CD4-positive, alpha-beta T cell (primary cell): Measurements from ENCODE around the gene SUPT6H. TPM values are rescaled to one million over a fixed set of nuclear protein-coding genes. Genes with fewer than 3 reads are reported as not detected.

ENCODE experiments used
- ATAC-seq: fragments of 200-7000 bp; cut with Tn5 transposase; one replicate; pipeline ENCODE4 v1.10.0; 2022; ENCODE audit warnings: mild to moderate bottlenecking; ENCODE audit not compliant: poor library complexity
- CTCF ChIA-PET: fragments of 350-600 bp; sonication (Branson Sonifier 250); formaldehyde crosslinking; loops from one replicate; lab custom pipeline; 2021; ENCODE audit warnings: antibody characterized with exemption, inconsistent platforms; lab: Charles Lee
- POLR2A ChIA-PET: fragments of 350-600 bp; sonication (Branson Sonifier 250); formaldehyde crosslinking; loops from one replicate; lab custom pipeline; 2021; ENCODE audit warnings: antibody characterized with exemption, inconsistent platforms; lab: Charles Lee
- DNase-seq, 14 experiments: peaks; one replicate each; pipeline ENCODE4 v3.0.0-alpha.2; 2013 to 2020; ENCODE audit warnings: mixed read lengths in 2 of 14
- H3K27ac ChIP-seq, 2 donors: one replicate each; pipeline versions ENCODE4 v1.5.1 to v1.7.0; 2013; ENCODE audit warnings: low read length in 2 of 2, low read depth in 1 of 2, mild to moderate bottlenecking in 1 of 2
- H3K27me3 ChIP-seq, 2 experiments: 1 replicate in 1 of 2; 2 replicates in 1 of 2; pipeline versions ENCODE4 v1.6.1 to v1.7.0; 2013; ENCODE audit warnings: low read length in 2 of 2, control low read depth in 1 of 2, mild to moderate bottlenecking in 1 of 2, moderate library complexity in 1 of 2; ENCODE audit not compliant: insufficient read depth in 2 of 2, control insufficient read depth in 1 of 2
- H3K36me3 ChIP-seq: one replicate; pipeline ENCODE4 v1.6.1; 2013; ENCODE audit warnings: low read length, control low read depth; ENCODE audit not compliant: insufficient read depth
- H3K4me1 ChIP-seq: one replicate; pipeline ENCODE4 v1.6.1; 2013; ENCODE audit warnings: low read length, control low read depth; ENCODE audit not compliant: insufficient read depth
- H3K4me3 ChIP-seq: one replicate; pipeline ENCODE4 v1.5.1; 2013; ENCODE audit warnings: mild to moderate bottlenecking, low read length, moderate library complexity
- H3K9me3 ChIP-seq, 2 experiments: 1 replicate in 1 of 2; 2 replicates in 1 of 2; pipeline versions ENCODE4 v1.6.1 to v1.7.0; 2013; ENCODE audit warnings: low read length in 2 of 2, mild to moderate bottlenecking in 2 of 2, control low read depth in 1 of 2, moderate library complexity in 1 of 2; ENCODE audit not compliant: control insufficient read depth in 1 of 2, insufficient read depth in 1 of 2
- H3K27ac Mint-ChIP-seq: one replicate; pipeline ENCODE4 v1.8.0; 2020; ENCODE audit warnings: mixed read lengths
- H3K27me3 Mint-ChIP-seq: one replicate; pipeline ENCODE4 v1.8.0; 2021; ENCODE audit warnings: mixed read lengths
- H3K36me3 Mint-ChIP-seq: one replicate; pipeline ENCODE4 v1.8.0; 2021; ENCODE audit warnings: low read depth, mixed read lengths
- H3K4me1 Mint-ChIP-seq: one replicate; pipeline ENCODE4 v1.8.0; 2021; ENCODE audit warnings: low read depth, mixed read lengths
- H3K4me3 Mint-ChIP-seq: one replicate; pipeline ENCODE4 v1.8.0; 2020; ENCODE audit warnings: mild to moderate bottlenecking, mixed read lengths
- H3K9me3 Mint-ChIP-seq: one replicate; pipeline ENCODE4 v1.8.0; 2020; ENCODE audit warnings: mixed read lengths
- CTCF ChIP-seq: fragments of 200-600 bp; IDR thresholded peaks from one replicate; pipeline ENCODE4 v1.8.0; 2022; ENCODE audit warnings: antibody characterized with exemption, mild to moderate bottlenecking
- intact Hi-C, 2 experiments: fragments of 100-400 bp; cut with DNase I in 1 of 2; cut with micrococcal nuclease in 1 of 2; formaldehyde crosslinking; loops; one replicate each; pipeline versions ENCODE4 v1.15.1 to v1.9.0; 2023 to 2025; cut with DNase I, micrococcal nuclease
- total RNA-seq, 174 experiments: library from RNA in 2 of 174; stranded (reverse) in 2 of 174; gene quantifications; one replicate each; pipeline ENCODE4 v1.2.3 and lab custom pipeline; 2021 to 2026

SUPT6H gene
- total RNA-seq, 2 experiments from 2014 or later: 149 to 151 TPM

- peaks cover 94% of the 10 kb centered on the region for H3K36me3 Mint-ChIP-seq
- H3K4me3 Mint-ChIP-seq: no peak overlapping the region
- Histone ChIP-seq H3K4me1 (no peaks in the 10 kb centered on the region), H3K36me3 (peaks cover 83% of the 10 kb centered on the region), H3K27ac (no peak overlapping the region), H3K9me3 (no peaks in the 10 kb centered on the region), H3K27me3 (no peaks in the 10 kb centered on the region), H3K4me3 (no peak overlapping the region)
- TF ChIP-seq CTCF: no peak
- no peaks in the 10 kb centered on the region for H3K27me3 Mint-ChIP-seq
- ChIA-PET CTCF (interaction anchor here (0.7 kb wide), 1 partner anchor 11 kb away, joined by 3 read pairs; no protein-coding TSS in a partner anchor), POLR2A (no interaction called here)
- no peak for ATAC-seq
- intact Hi-C loops: no loop called here
- no peak overlapping the region for H3K27ac Mint-ChIP-seq
- H3K9me3 Mint-ChIP-seq: no peaks in the 10 kb centered on the region
- no peak for DNase-seq
- H3K4me1 Mint-ChIP-seq: peaks cover 4% of the 10 kb centered on the region
Observed at GRCh38 chr17:28622186-28622585, 39.8 kb upstream of the SUPT6H start.

- Histone ChIP-seq H3K27ac (no peak overlapping the region), H3K4me3 (no peak overlapping the region), H3K9me3 (no peaks in the 10 kb centered on the region), H3K27me3 (no peaks in the 10 kb centered on the region), H3K36me3 (peaks cover 83% of the 10 kb centered on the region), H3K4me1 (no peaks in the 10 kb centered on the region)
- H3K27me3 Mint-ChIP-seq: no peaks in the 10 kb centered on the region
- CTCF ChIA-PET: no interaction called here
- no peak overlapping the region for H3K4me3 Mint-ChIP-seq
- peaks cover 4% of the 10 kb centered on the region for H3K4me1 Mint-ChIP-seq
- H3K9me3 Mint-ChIP-seq: no peaks in the 10 kb centered on the region
- no peak for ATAC-seq
- intact Hi-C loops: no loop called here
- DNase-seq: no peak
- POLR2A ChIA-PET: interaction anchor here (0.7 to 1.1 kb wide), 2 partner anchors 8 to 52 kb away, joined by 3 to 5 read pairs; partner anchors contain the start of gene PIGS
- no peak for TF ChIP-seq CTCF
- H3K27ac Mint-ChIP-seq: no peak overlapping the region
- H3K36me3 Mint-ChIP-seq: peaks cover 96% of the 10 kb centered on the region
Observed at GRCh38 chr17:28623696-28624095, 38.3 kb upstream of the SUPT6H start.

- Histone ChIP-seq H3K27me3 (no peaks in the 10 kb centered on the region), H3K9me3 (no peaks in the 10 kb centered on the region), H3K4me1 (no peaks in the 10 kb centered on the region), H3K4me3 (no peak overlapping the region), H3K27ac (no peak overlapping the region), H3K36me3 (peaks cover 82% of the 10 kb centered on the region)
- intact Hi-C loops: no loop called here
- ATAC-seq (no peak), DNase-seq (no peak)
- Mint-ChIP-seq H3K27me3 (no peaks in the 10 kb centered on the region), H3K9me3 (no peaks in the 10 kb centered on the region), H3K4me1 (peaks cover 4% of the 10 kb centered on the region), H3K27ac (no peak overlapping the region), H3K36me3 (peaks cover 92% of the 10 kb centered on the region), H3K4me3 (no peak overlapping the region)
- ChIA-PET POLR2A (interaction anchor here (1.1 kb wide), 1 partner anchor 9 kb away, joined by 3 read pairs; no protein-coding TSS in a partner anchor), CTCF (no interaction called here)
- TF ChIP-seq CTCF: no peak
Observed at GRCh38 chr17:28624148-28624547, 37.9 kb upstream of the SUPT6H start.
